Activated CD4-positive, alpha-beta T cell treated with anti-CD3 and anti-CD28 coated beads, Interleukin-2, Interleukin-6, amounts not matched to agents 100 ng/mL and 50 ng/mL, durations not matched to agents 16 hours and 8 hours (primary cell): Measurements from ENCODE around the gene BCKDHB.
"Not testable (repeated sequence)": the region's sequence is repeated elsewhere in the genome, so short reads cannot be mapped to it uniquely, and the experiment has no call there.

ENCODE experiments used
- DNase-seq: peaks from one replicate; pipeline ENCODE4 v3.0.0-alpha.2; 2020

The BCKDHB gene

GRCh38 chr6:80211286-80211685, 104.8 kb downstream of the BCKDHB start:
- DNase-seq: peak; percentile 29

GRCh38 chr6:80211890-80212289, 105.4 kb downstream of the BCKDHB start:
- DNase-seq: not testable (repeated sequence)

- peak; percentile 49 for DNase-seq
Observed at GRCh38 chr6:80214436-80215022, 108.1 kb downstream of the BCKDHB start.

GRCh38 chr6:80215063-80215462, 108.6 kb downstream of the BCKDHB start:
- no peak for DNase-seq

- no peak for DNase-seq
Observed at GRCh38 chr6:80217794-80218193, 111.3 kb downstream of the BCKDHB start.

GRCh38 chr6:80223743-80224212, 117.3 kb downstream of the BCKDHB start:
- DNase-seq: no peak

GRCh38 chr6:80226151-80226550, 119.7 kb downstream of the BCKDHB start:
- no peak for DNase-seq

GRCh38 chr6:80226699-80227098, 120.2 kb downstream of the BCKDHB start:
- no peak for DNase-seq

GRCh38 chr6:80227545-80228105, 121.2 kb downstream of the BCKDHB start:
- no peak for DNase-seq

GRCh38 chr6:80233262-80233661, 126.8 kb downstream of the BCKDHB start:
- no peak for DNase-seq

GRCh38 chr6:80233958-80234357, 127.5 kb downstream of the BCKDHB start:
- DNase-seq: no peak

- DNase-seq: no peak
Observed at GRCh38 chr6:80234401-80234800, 127.9 kb downstream of the BCKDHB start.

- DNase-seq: no peak
Observed at GRCh38 chr6:80234908-80235307, 128.4 kb downstream of the BCKDHB start.

GRCh38 chr6:80235647-80236046, 129.2 kb downstream of the BCKDHB start:
- DNase-seq: no peak

- not testable (repeated sequence) for DNase-seq
Observed at GRCh38 chr6:80238754-80239153, 132.3 kb downstream of the BCKDHB start.

- no peak for DNase-seq
Observed at GRCh38 chr6:80245043-80245442, 138.6 kb downstream of the BCKDHB start.

GRCh38 chr6:80249897-80250296, 143.4 kb downstream of the BCKDHB start:
- DNase-seq: no peak

GRCh38 chr6:80250391-80250997, 144.0 kb downstream of the BCKDHB start:
- peak; percentile 16 for DNase-seq

- DNase-seq: no peak
Observed at GRCh38 chr6:80251321-80251720, 144.8 kb downstream of the BCKDHB start.

GRCh38 chr6:80254716-80255115, 148.2 kb downstream of the BCKDHB start:
- no peak for DNase-seq

GRCh38 chr6:80256691-80257090, 150.2 kb downstream of the BCKDHB start:
- no peak for DNase-seq

- no peak for DNase-seq
Observed at GRCh38 chr6:80259118-80259517, 152.6 kb downstream of the BCKDHB start.

GRCh38 chr6:80263585-80263984, 157.1 kb downstream of the BCKDHB start:
- DNase-seq: no peak
